GM13977 (cell line): ENCODE data around the gene SPR.
A peak's percentile ranks its signal among the peaks of the same experiment; 100 is the strongest.

Experiments
- DNase-seq: peaks from one replicate; pipeline ENCODE4 v3.0.0; 2012; ENCODE audit warnings: low spot score
- CTCF ChIP-seq: IDR thresholded peaks from 2 replicates; pipeline ENCODE4 v1.5.1; 2012; ENCODE audit warnings: mild to moderate bottlenecking, control low read depth; ENCODE audit not compliant: insufficient read depth; ENCODE audit errors: extremely low read depth, missing control alignments
- in situ Hi-C: fragments of 300-500 bp; cut with MboI; formaldehyde crosslinking; loops from one replicate; pipeline ENCODE4 v1.12.0; 2022; ENCODE audit warnings: low sequenced_read_pairs, low pct_unique_long_range_greater_than_20kb, mixed read lengths, inconsistent platforms; ENCODE audit not compliant: unreplicated experiment

SPR gene

GRCh38 chr2:72915320-72915906 is 28.2 kb downstream of the SPR start:
- in situ Hi-C loops, result no loop called here
- peak; percentile 39 for DNase-seq

DNA sequence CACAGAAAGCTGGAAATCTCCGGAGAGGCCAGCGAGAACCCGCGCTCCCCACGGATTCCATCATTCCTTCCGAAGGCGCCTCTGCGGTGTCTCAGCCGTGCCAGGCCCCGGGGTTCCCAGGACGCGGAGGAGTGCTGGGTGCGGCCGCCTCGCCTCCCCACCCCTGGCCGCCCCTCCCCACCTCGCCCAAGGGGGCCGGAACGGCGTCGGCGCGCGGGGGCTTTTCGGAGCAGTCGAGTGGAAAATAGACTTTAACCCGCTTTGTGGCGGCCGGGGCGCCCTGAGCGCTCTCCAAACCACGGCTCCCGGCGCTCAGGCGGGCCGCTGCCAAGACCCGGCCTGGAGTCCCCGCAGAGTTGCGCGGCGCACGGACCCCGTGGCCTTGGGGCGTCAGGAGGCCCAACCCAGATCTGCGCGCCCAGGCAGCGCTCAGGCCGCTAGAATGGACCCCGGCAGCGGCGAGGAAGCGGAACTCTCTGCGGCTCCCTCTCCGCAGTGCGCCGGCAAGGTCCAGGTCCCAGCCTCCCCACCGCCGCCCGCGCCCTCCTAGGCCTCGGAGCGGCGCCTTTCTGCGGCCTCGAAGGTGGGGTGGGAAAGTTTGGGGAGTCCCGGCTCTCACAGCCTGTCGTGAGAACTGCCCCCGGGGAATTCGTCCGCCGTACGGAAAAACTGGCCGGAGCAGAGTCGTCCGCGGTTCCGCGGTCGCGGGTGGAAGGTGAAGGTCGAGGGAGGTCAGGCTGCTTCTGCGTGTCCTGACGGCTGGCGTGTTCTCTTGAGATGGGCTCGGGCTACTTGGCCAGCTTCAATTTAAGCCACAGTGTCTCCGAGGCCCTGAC is 28.9 kb downstream of the SPR start:
- peak; percentile 91 for DNase-seq
- no peak for TF ChIP-seq CTCF
- in situ Hi-C loops, result no loop called here

More at GRCh38 chr2:72915320-72915906, 28.2 kb downstream of the SPR start:
- no peak for TF ChIP-seq CTCF

GRCh38 chr2:72916743-72917137 is 29.5 kb downstream of the SPR start:
- TF ChIP-seq CTCF, result no peak
- peak; percentile 60 for DNase-seq
- in situ Hi-C loops, result no loop called here

DNA sequence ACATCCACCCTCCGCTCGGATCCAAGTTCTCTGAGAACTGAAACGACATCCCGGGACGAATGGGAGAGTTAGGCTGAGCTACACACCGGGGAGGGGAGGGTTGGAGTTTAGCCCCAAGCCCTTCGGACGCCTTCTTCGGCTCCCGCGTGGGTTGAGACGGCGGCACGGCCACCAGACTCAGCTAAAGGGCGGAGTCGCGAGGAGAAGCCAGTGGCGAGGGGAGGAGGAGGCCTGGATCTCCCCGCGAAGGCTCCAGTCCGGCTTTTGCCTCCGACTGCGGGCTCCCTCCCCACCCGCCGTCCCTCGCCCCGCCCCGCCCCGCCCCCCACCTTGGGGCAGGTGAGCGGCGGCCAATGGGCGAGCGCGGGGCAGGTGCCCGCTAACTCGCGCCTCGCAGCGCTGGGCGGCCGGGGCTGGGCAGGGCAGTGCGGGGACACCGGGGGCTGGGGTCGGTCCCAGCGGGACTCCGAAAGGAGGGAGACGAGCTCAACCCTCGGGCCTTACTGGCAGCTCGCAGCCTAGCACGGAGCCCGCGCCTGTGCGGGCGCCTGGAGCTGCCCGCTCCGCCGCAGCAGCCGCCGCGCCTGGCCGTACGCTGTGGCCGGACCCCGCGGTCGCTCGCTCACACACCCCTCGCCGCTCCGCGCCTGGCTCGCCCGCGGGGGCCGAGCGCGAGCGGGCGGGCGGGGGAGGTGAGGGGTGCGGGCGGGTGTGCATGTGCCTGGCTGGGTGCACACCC is 30.1 kb downstream of the SPR start, which contains the start of gene EMX1:
Gene EMX1, plus strand, starts transcription at position 382 of the 739 bp plus-strand sequence. Its CDS starts 334 bp downstream, at position 716.
- in situ Hi-C loops, result no loop called here
- no peak for TF ChIP-seq CTCF
- peak; percentile 94 for DNase-seq

DNA sequence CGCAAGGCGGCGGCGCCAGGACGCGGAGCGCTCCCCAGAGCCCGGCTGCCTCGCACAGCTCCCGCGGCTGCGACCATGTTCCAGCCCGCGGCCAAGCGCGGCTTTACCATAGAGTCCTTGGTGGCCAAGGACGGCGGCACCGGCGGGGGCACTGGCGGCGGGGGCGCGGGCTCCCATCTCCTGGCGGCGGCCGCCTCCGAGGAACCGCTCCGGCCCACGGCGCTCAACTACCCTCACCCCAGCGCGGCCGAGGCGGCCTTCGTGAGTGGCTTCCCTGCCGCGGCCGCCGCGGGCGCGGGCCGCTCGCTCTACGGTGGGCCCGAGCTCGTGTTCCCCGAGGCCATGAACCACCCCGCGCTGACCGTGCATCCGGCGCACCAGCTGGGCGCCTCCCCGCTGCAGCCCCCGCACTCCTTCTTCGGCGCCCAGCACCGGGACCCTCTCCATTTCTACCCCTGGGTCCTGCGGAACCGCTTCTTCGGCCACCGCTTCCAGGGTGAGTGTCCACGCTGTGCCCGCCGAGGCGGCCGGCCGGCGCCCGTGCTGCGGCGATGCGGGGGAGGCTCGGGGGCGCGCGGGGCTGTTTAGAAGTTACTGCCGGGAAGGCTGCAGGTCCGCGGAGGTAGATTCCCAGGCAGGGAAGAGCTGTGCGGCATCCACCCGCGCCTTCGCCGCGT is 30.8 kb downstream of the SPR start:
- TF ChIP-seq CTCF, result no peak
- in situ Hi-C loops, result no loop called here
- peak; percentile 54 for DNase-seq
